Measurements from ENCODE around the gene RPH3AL.

DNA sequence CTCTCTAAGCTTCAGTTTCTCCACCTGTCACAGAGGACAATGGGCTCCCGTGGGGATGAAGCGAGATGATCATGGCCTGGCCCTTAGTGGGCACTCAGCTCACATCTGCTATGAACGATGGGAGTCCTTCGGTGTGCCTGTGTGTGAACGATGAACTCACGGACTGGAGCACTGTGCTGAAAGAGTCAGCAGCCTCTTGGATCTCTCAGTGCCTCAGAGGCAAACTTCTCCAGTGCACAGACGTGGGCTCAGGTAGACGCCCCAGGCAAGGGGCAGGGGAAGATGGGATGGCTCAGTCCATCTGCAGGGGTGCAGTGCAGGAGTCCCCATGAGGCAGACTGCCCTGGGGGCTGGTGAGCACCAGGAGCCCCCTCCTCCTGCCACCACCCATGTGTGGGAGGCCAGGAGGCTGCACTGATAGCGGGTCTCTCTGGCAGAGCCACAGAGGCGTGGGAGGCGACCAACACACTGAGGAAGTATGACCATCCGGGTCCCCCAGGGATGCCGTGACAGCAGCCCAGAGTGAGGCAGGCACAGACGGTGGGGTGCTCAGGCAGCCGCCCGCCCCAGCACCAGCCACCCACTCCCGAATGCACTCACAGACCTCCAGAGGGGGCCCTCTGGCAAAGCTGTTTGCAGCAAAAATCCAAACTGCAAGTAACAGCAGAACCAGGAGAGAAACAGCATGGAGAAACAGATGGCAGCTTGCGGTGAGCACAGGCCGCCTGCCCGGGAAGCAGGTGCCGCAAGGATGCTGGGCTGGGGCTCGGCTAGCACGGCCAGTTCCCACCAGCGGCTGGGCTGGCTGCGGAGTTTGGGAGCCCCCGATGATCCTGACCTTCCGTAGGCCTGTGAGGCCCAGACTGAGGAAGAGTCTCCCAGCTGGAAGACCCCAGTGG lies 82.7 kb downstream of the RPH3AL start:
- TF ChIP-seq, protein P1, sequence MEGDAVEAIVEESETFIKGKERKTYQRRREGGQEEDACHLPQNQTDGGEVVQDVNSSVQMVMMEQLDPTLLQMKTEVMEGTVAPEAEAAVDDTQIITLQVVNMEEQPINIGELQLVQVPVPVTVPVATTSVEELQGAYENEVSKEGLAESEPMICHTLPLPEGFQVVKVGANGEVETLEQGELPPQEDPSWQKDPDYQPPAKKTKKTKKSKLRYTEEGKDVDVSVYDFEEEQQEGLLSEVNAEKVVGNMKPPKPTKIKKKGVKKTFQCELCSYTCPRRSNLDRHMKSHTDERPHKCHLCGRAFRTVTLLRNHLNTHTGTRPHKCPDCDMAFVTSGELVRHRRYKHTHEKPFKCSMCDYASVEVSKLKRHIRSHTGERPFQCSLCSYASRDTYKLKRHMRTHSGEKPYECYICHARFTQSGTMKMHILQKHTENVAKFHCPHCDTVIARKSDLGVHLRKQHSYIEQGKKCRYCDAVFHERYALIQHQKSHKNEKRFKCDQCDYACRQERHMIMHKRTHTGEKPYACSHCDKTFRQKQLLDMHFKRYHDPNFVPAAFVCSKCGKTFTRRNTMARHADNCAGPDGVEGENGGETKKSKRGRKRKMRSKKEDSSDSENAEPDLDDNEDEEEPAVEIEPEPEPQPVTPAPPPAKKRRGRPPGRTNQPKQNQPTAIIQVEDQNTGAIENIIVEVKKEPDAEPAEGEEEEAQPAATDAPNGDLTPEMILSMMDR (IDR thresholded peaks at IDR 0.05): no peak
- TF ChIP-seq POLR2A (IDR thresholded peaks at IDR 0.05) (no peak), POLR2AphosphoS5 (IDR thresholded peaks at IDR 0.05) (no peak)
